ENCODE measurements around the gene CCDC158. TPM values are rescaled to one million over a fixed set of nuclear protein-coding genes. Genes with fewer than 3 reads are reported as not detected.

The CCDC158 gene
- total and polyA plus RNA-seq, 2 experiments from 2014 or later: 0.21 to 0.27 TPM

DNA sequence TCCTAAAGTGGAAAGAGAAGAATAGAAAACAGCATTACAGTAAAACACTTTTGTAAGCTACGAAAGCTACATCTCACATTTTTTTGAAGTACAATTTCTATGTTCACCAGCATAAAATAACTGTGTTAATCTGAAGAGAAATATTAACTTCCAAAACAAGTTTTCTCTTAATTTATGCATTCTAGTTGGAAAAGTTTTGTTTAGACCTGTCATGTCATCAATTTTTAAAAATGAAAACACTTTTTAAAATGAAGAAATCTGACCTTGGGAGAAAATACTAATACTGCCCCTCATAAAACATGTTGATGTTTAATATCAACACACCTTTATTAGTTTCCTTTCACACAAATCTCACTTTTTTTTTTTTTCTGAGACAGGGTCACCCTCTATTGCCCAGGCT is 45.2 kb downstream of the CCDC158 start:
- Histone ChIP-seq H3F3A (replicated peaks; ENCODE audit: low read depth) (no peaks in the 10 kb centered on the region), H3K4me3 (no peak overlapping the region), H3K79me2 (replicated peaks; ENCODE audit: insufficient read depth) (no peaks in the 10 kb centered on the region), H4K20me1 (replicated peaks; ENCODE audit: insufficient read depth) (no peaks in the 10 kb centered on the region), H3K27me3 (ENCODE audit: insufficient read depth) (no peaks in the 10 kb centered on the region), H3K9me2 (ENCODE audit: insufficient read depth) (no peaks in the 10 kb centered on the region), H3K4me2 (no peak overlapping the region), H2AFZ (no peak overlapping the region), H3K36me3 (ENCODE audit: insufficient read depth) (no peaks in the 10 kb centered on the region), H3K27ac (ENCODE audit: low read depth) (no peak overlapping the region), H3K4me1 (ENCODE audit: insufficient read depth) (peaks cover 11% of the 10 kb centered on the region)
- H3K36me3 Mint-ChIP-seq (ENCODE audit: low read depth): peaks cover 10% of the 10 kb centered on the region; the same call in 2 of the 3 replicates
- ATAC-seq (no peak), DNase-seq (ENCODE audit: low spot score) (no peak)
- H3K27ac Mint-ChIP-seq: no peak overlapping the region
- peaks cover 23% of the 10 kb centered on the region for H3K4me1 Mint-ChIP-seq
- TF ChIP-seq CTCF (conservative IDR thresholded peaks at IDR 0.05; ENCODE audit: low read depth in 2 of 2) (no peak), ZNF331 (CRISPR knock-in tag; IDR thresholded peaks at IDR 0.05; ENCODE audit: low read depth) (no peak), STAT1 (IDR thresholded peaks at IDR 0.05; ENCODE audit: unreplicated experiment) (no peak), CREB1 (CRISPR knock-in tag; IDR thresholded peaks at IDR 0.05; ENCODE audit: low read depth) (no peak), ZNF114 (CRISPR knock-in tag; IDR thresholded peaks at IDR 0.05) (no peak), POLR2AphosphoS5 (IDR thresholded peaks at IDR 0.05; ENCODE audit: low read depth) (no peak), EZH2phosphoT487 (IDR thresholded peaks at IDR 0.05; ENCODE audit: unreplicated experiment) (no peak), JUNB (IDR thresholded peaks at IDR 0.05; ENCODE audit: unreplicated experiment) (no peak), NANOG (IDR thresholded peaks at IDR 0.05; ENCODE audit: borderline replicate concordance) (no peak), EZH2 (IDR thresholded peaks at IDR 0.05; ENCODE audit: low read depth, unreplicated experiment) (no peak)
- TF ChIP-seq, protein P1, sequence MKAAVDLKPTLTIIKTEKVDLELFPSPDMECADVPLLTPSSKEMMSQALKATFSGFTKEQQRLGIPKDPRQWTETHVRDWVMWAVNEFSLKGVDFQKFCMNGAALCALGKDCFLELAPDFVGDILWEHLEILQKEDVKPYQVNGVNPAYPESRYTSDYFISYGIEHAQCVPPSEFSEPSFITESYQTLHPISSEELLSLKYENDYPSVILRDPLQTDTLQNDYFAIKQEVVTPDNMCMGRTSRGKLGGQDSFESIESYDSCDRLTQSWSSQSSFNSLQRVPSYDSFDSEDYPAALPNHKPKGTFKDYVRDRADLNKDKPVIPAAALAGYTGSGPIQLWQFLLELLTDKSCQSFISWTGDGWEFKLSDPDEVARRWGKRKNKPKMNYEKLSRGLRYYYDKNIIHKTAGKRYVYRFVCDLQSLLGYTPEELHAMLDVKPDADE (IDR thresholded peaks at IDR 0.05): no peak
- TF ChIP-seq, protein P2, sequence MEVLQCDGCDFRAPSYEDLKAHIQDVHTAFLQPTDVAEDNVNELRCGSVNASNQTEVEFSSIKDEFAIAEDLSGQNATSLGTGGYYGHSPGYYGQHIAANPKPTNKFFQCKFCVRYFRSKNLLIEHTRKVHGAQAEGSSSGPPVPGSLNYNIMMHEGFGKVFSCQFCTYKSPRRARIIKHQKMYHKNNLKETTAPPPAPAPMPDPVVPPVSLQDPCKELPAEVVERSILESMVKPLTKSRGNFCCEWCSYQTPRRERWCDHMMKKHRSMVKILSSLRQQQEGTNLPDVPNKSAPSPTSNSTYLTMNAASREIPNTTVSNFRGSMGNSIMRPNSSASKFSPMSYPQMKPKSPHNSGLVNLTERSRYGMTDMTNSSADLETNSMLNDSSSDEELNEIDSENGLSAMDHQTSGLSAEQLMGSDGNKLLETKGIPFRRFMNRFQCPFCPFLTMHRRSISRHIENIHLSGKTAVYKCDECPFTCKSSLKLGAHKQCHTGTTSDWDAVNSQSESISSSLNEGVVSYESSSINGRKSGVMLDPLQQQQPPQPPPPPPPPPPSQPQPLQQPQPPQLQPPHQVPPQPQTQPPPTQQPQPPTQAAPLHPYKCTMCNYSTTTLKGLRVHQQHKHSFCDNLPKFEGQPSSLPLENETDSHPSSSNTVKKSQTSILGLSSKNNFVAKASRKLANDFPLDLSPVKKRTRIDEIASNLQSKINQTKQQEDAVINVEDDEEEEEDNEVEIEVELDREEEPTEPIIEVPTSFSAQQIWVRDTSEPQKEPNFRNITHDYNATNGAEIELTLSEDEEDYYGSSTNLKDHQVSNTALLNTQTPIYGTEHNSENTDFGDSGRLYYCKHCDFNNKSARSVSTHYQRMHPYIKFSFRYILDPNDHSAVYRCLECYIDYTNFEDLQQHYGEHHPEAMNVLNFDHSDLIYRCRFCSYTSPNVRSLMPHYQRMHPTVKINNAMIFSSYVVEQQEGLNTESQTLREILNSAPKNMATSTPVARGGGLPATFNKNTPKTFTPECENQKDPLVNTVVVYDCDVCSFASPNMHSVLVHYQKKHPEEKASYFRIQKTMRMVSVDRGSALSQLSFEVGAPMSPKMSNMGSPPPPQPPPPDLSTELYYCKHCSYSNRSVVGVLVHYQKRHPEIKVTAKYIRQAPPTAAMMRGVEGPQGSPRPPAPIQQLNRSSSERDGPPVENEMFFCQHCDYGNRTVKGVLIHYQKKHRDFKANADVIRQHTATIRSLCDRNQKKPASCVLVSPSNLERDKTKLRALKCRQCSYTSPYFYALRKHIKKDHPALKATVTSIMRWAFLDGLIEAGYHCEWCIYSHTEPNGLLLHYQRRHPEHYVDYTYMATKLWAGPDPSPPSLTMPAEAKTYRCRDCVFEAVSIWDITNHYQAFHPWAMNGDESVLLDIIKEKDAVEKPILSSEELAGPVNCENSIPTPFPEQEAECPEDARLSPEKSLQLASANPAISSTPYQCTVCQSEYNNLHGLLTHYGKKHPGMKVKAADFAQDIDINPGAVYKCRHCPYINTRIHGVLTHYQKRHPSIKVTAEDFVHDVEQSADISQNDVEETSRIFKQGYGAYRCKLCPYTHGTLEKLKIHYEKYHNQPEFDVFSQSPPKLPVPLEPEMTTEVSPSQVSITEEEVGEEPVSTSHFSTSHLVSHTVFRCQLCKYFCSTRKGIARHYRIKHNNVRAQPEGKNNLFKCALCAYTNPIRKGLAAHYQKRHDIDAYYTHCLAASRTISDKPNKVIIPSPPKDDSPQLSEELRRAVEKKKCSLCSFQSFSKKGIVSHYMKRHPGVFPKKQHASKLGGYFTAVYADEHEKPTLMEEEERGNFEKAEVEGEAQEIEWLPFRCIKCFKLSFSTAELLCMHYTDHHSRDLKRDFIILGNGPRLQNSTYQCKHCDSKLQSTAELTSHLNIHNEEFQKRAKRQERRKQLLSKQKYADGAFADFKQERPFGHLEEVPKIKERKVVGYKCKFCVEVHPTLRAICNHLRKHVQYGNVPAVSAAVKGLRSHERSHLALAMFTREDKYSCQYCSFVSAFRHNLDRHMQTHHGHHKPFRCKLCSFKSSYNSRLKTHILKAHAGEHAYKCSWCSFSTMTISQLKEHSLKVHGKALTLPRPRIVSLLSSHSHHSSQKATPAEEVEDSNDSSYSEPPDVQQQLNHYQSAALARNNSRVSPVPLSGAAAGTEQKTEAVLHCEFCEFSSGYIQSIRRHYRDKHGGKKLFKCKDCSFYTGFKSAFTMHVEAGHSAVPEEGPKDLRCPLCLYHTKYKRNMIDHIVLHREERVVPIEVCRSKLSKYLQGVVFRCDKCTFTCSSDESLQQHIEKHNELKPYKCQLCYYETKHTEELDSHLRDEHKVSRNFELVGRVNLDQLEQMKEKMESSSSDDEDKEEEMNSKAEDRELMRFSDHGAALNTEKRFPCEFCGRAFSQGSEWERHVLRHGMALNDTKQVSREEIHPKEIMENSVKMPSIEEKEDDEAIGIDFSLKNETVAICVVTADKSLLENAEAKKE (CRISPR knock-in tag; IDR thresholded peaks at IDR 0.05): no peak
- TF ChIP-seq, protein P3, sequence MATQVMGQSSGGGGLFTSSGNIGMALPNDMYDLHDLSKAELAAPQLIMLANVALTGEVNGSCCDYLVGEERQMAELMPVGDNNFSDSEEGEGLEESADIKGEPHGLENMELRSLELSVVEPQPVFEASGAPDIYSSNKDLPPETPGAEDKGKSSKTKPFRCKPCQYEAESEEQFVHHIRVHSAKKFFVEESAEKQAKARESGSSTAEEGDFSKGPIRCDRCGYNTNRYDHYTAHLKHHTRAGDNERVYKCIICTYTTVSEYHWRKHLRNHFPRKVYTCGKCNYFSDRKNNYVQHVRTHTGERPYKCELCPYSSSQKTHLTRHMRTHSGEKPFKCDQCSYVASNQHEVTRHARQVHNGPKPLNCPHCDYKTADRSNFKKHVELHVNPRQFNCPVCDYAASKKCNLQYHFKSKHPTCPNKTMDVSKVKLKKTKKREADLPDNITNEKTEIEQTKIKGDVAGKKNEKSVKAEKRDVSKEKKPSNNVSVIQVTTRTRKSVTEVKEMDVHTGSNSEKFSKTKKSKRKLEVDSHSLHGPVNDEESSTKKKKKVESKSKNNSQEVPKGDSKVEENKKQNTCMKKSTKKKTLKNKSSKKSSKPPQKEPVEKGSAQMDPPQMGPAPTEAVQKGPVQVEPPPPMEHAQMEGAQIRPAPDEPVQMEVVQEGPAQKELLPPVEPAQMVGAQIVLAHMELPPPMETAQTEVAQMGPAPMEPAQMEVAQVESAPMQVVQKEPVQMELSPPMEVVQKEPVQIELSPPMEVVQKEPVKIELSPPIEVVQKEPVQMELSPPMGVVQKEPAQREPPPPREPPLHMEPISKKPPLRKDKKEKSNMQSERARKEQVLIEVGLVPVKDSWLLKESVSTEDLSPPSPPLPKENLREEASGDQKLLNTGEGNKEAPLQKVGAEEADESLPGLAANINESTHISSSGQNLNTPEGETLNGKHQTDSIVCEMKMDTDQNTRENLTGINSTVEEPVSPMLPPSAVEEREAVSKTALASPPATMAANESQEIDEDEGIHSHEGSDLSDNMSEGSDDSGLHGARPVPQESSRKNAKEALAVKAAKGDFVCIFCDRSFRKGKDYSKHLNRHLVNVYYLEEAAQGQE (IDR thresholded peaks at IDR 0.05; ENCODE audit: unreplicated experiment): no peak
- no peak overlapping the region for H3K4me3 Mint-ChIP-seq
- H3K9me3 Mint-ChIP-seq: peaks cover 9% of the 10 kb centered on the region; the same call in 2 of the 3 replicates
- H3K27me3 Mint-ChIP-seq (ENCODE audit: insufficient read depth, low read depth, poor library complexity): peaks cover 3% of the 10 kb centered on the region
